GM19468 (cell line): ENCODE measurements around the gene CUL9.
A peak's percentile ranks its signal among the peaks of the same experiment; 100 is the strongest.

Source experiments
- ATAC-seq: cut with Tn5 transposase; IDR thresholded peaks from one replicate; pipeline ENCODE4 v1.9.1; 2021; ENCODE audit warnings: mild to moderate bottlenecking, moderate library complexity, moderate number of reproducible peaks; ENCODE audit not compliant: unreplicated experiment; ENCODE audit errors: extremely low read depth

Gene CUL9

DNA sequence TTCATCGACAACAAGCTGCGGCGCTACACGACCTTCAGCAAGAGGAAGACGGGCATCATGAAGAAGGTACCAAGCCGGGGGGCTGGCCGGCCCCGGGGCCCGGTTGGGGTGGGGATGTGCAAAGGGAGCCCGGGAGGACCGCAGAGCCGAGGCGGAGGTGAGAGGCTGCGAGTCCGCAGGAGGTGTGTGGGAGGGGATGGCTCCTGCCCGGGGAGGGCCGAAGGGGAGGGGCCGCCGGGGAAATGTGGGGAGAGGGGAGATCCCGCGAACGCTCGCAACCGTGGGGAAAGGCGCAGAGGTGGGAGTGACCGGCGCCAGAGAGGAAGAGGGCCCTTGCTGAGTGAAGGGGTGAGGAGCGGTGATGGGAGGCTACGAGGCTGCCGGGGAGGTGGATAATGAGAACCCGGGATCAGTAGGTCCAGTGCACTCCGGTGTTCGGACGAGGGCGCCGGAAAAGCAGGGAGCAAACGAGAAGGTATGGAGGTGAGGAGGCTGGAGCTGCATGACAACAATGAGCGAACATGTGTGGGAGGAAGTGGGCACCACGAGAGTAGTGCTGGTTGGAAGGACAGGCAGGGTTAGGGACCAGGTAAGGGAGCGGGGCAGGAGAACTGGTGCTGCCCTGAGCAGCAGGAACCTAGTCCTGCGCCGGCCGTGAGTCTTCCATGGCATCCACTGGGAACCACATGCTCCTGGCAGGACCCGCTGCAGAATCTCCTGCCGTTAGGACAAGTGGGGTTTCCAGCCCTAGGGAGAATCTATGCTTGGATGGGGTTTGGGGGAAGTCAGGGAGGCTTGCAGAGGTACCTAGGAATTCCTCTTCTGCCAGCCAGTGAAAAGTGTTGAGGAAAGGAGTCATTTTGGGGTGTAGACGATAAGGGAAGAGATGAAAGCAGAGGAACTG, 9.6 kb upstream of the CUL9 start:
- no peak for ATAC-seq

DNA sequence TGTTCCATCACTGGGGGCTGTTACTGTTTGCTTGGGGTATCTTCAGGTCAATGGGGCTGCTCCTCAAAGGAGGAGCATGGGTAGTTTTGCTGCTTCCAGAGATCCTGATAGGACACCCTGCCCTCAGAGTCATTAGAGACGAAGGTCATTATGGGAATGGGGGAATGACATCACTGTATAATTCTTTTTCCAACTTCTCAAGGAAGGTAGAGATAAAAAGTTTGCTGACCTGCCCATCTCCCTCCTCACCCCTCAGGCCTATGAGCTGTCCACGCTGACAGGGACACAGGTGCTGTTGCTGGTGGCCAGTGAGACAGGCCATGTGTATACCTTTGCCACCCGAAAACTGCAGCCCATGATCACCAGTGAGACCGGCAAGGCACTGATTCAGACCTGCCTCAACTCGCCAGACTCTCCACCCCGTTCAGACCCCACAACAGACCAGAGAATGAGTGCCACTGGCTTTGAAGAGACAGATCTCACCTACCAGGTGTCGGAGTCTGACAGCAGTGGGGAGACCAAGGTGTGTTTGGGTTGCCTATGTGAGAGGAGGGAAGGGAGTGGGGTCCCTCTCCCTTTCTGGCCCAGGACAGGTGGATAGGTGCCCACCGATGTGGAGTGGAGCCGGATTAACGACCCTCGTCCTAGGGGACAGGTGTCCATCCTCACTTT, 8.3 kb upstream of the CUL9 start:
- ATAC-seq: no peak

DNA sequence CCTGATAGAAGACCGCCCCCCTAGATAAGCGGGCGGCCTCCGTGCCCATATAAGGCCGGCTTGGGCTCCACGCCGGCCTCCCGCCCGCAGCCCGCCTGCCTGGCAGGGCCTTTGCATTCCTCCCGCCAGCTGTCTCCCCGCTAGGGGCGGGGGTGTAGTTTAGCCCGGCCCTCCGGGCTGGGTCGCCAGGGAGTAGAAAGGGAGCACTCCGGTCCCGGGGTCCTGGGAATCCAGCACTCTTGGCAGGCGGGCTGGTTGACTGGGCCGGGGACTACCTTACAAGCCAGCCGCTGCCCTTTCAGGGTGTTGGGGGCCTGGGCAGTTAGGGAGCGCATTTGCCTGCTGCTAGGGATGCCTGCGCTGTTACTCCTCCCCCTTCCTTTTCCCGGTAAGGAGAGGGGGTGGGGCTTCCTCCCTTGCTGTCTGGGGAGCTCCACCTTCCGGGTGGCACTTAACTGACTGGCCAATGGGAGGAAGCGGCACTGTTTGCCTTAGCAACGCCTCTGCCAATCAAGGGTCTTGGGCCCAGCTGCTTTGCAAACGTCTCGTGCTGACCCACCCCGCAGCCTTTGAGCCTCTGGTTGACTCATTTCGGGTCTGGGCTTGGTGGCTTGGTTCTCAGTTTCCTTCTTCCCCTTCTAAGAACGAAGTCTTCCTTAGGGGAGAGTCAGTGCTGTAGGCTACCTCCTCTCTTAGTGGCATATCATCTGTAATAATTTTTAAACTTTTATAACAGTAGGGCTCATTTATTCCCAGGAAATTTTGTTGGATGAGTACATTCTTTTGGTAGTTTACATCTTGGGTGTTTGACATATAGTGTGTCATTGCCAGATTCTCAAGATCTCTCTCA, 7.5 kb upstream of the CUL9 start:
- ATAC-seq: peak; percentile 43

DNA sequence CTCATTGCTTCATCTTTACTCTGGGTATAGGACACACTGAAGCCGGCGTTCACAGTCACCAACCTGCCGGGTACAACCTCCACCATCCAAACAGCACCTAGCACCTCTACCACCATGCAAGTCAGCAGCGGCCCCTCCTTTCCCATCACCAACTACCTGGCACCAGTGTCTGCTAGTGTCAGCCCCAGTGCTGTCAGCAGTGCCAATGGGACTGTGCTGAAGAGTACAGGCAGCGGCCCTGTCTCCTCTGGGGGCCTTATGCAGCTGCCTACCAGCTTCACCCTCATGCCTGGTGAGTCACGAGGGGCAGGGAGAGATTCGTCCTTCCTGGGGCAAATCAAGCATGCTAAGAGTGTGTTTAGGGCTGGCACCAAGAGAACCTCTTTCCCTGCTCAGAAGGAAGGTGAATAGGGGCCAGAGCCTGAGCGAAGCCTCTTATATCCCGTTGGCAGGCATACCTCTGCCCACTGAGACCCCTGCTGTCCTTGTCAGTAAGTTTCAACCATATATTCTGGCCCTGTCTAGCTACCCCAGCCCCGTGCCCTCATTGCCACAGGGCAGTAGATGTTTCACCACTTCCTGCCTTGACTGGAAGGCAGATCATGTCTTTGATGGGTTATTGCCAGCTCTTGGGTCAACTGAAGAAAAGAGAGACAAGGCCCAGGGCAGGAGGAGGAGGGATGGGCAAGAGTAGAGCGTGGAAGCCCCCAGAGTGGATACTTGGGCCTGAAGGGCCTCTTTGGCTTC, 6.1 kb upstream of the CUL9 start:
- no peak for ATAC-seq

DNA sequence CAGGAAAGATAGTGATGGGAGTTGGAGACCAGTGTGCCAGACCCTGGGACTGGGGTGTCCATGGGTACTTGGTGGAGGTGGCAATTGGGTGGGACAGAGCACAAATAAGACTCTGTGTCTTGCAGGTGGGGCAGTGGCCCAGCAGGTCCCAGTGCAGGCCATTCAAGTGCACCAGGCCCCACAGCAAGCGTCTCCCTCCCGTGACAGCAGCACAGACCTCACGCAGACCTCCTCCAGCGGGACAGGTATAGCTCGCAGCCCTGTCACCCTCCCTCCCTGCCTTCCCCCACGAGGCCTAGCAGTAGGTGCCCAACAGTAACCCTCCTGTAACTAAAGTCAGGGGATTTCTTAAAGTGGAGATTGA, 5.6 kb upstream of the CUL9 start:
- ATAC-seq: no peak

DNA sequence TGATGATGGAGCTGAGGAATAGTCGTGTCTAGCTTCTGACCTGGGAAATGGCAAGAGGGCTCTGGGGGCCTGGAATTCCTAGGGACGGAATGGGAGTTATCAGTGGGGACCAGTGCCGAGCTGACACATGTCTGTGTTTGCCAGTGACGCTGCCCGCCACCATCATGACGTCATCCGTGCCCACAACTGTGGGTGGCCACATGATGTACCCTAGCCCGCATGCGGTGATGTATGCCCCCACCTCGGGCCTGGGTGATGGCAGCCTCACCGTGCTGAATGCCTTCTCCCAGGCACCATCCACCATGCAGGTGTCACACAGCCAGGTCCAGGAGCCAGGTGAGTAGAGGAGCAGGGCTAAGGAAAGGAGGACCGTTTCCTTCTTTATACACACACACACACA, 3.8 kb upstream of the CUL9 start:
- ATAC-seq: no peak

DNA sequence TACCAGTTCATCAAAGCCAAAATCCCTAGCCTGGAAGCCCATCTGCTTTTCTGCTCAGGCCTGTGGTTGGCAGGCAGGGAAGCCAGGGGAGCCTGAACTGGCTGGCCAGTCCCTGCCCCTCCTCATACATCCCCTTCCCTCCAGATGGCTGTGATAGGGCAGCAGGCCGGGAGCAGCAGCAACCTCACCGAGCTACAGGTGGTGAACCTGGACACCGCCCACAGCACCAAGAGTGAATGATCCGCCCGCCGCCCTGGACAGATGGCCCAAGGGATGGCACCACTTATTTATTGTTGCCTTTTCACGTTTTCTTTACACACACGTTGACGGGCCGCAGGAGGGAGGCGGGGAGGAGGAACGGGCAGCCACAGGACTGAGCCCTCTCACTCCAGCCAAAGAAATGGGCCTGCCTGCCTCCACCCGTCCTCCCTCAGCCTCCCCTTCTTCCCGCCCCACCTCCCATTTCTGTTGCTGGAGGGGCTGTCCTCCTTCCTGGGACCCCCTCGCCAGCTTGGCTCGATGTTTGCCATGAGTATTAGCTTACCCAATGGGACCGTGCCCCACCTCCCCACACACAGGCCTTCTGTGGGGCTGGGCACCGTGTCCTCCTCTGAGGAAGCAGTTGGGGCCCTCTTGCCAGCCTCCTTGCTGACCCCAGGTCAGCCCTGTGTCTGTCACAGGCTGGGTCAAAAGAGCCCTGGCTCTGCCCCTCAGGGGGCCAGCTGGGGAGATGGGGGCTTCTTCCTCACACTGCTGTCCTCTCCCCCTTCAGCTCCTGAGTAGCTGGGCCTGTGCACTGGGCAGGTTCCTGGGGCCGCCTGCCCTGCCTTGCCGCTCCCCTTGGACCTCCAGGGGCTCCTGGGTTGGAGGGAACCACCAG, 2.8 kb upstream of the CUL9 start:
- no peak for ATAC-seq

DNA sequence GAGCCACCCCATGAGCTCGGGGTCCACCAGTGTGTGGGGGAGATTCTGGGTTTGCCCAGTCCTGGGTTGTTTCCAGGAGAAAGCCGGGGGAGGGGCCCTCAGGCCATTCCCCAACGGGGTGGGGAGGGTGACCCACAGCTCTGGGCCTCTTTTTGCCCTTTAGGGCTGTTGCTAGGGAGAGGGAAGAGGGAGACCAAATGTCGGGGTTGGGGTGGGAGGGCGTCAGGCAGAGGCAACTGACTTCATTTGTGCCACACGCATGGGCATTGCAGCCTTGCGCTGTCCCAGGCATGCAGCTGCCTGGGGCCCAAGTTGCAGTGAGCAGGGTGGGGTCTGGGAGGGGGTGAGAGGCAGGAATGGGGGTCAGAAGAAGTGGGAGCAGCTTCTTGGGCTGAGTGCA, 1.9 kb upstream of the CUL9 start:
- ATAC-seq: no peak

DNA sequence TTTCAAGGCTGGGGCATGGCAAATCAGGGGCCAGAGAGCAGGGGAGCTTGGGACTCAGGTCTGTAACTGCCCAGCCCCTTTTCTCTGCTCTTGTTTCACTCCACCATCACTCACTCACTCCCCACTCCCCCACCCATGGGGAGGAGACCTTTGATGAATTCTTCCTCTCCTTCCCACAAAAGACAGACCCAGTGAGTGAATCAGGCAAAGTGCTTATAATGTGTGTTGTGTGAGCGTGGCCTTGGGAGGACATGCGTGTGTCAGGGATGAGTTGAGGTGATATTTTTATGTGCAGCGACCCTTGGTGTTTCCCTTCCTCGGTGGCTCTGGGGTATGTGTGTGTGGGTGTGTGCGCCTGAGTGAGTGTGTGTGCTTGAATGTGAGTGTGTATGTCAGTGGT, 1.0 kb upstream of the CUL9 start:
- ATAC-seq: no peak

DNA sequence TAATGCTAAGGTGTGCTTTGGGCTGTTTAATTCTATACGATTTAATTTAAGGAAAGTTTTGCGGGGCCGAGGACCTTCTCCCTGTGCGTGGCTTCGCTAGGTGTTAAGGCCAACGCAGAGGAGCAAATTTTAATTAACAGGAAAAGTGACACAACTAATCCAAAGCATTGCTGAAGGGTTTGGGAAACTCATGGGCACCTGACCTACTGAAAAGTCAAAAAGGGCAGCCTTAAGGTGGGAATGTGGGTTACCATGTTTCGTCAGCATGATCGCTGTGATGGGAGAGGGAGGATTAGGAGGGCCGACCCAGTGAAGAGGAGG, 415 bp upstream of the CUL9 start:
- ATAC-seq: no peak

DNA sequence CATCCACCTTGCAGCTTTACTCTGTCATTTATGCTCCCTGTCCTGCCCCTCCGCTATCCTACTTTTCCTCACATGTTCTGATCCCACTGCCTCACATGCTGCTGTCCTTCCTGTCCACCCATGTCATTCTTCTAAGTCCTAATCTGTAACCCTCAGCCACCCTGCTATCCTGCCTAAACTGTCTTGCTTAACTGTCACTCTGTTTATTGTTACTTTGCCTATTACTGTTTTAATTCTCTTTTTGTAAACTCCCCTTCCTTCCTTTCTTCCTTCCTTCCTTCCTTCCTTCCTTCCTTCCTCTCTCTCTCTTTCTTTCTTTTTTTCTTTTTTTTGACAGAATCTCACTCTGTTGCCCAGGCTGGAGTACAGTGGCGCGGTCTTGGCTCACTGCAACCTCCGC, 1.4 kb downstream of the CUL9 start:
- no peak for ATAC-seq

DNA sequence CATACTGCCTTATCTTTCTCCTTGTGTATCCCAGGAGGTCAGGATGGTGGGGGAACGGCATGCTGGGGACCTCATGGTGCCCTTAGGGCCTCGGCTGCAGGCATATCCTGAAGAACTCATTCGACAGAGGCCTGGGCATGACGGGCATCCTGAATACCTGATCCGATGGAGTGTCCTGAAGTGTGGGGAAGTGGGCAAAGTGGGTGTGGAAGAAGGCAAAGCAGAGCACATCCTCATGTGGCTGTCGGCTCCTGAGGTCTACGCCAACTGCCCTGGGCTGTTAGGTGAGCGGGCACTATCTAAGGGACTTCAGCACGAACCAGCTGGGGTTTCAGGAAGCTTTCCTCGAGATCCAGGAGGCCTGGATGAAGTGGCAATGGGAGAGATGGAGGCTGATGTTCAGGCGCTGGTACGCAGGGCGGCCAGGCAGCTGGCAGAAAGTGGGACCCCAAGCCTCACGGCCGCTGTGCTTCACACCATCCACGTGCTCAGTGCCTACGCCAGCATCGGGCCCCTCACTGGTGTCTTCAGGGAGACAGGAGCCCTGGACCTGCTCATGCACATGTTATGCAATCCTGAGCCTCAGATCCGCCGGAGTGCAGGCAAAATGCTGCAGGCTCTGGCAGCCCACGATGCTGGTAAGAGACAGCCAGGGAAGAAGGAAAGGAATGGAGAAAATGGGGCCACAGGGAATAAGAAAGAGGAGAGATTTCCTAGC, 2.4 kb downstream of the CUL9 start:
- ATAC-seq: no peak

DNA sequence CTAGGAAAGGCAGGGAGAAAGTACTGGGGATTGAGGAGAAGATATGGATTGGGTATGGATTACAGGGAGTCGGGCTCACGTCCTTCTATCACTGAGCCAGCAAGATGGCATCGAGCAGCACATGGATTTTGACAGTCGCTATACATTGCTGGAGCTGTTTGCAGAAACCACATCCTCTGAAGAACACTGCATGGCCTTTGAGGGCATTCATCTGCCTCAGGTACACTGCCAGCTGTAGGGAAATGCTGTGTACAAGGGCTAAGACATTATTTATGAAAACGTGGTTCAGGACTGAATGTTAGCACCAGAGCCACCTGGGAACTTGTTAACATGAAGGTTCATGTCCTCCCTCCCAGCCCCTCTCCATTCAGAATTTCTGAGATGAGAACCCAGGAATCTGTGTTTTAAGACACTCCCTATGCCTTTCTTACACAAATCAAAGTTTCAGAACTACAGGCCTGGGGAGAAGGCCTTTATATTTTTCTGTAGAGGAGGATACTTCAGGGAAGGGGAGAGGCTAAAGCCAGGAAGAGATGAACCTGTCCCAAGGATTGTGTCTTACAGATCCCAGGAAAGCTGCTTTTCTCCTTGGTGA, 3.5 kb downstream of the CUL9 start:
- no peak for ATAC-seq

DNA sequence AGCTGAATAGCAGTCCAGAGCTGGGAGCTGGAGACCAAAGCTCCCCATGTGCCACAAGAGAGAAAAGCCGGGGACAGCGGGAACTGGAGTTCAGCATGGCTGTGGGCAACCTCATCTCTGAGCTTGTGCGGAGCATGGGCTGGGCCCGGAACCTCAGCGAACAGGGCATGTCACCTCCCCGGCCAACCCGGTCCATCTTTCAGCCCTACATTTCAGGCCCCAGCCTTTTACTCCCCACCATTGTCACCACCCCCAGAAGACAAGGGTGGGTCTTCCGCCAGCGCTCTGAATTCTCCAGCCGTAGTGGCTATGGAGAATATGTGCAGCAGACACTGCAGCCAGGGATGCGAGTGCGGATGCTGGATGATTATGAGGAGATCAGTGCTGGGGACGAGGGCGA, 4.0 kb downstream of the CUL9 start:
- no peak for ATAC-seq

DNA sequence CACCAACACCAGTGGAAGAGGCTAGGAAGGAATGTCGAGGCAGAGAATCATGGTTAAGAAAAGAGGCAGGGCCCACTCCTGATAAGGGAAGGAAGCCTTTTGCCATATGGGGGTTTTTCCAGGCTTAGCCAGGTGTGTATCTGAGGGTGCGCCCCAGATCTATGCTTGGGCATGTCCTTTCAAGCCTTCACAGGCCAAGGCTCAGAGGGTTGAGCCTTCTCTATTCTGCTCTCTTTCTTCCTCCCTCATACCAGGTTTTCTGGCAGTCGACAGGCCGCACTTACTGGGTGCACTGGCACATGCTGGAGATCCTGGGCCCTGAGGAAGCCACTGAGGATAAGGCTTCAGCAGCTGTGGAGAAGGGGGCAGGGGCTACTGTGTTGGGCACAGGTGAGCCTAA, 4.7 kb downstream of the CUL9 start:
- ATAC-seq: no peak

DNA sequence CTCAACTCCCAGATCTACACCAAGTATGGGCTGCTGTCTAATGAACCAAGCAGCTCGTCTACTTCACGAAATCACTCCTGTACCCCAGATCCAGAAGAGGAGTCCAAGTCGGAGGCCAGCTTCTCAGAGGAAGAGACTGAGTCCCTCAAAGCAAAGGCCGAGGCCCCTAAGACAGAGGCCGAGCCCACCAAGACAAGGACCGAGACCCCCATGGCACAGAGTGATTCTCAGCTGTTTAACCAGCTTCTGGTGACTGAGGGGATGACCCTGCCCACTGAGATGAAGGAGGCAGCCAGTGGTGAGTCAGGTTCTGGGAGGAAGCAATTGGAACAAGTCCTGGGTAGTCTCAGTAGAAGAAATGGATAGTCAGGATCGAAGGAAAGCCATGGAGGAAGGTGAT, 5.8 kb downstream of the CUL9 start:
- ATAC-seq: no peak

DNA sequence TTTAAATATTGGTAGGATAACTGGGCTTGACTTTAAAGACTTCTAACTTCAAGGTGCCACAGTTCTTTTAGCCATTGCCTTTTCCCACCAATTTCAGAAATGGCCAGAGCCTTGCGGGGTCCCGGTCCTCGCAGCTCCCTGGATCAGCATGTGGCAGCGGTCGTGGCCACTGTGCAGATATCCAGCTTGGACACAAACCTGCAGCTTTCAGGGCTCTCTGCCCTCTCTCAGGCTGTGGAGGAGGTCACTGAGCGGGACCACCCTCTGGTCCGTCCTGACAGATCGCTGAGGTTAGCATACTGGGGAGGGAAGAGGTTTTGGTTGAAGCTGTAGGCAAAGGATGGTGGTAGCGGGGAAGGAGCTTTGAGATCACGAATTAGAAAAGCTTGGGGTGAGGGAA, 6.4 kb downstream of the CUL9 start:
- no peak for ATAC-seq

DNA sequence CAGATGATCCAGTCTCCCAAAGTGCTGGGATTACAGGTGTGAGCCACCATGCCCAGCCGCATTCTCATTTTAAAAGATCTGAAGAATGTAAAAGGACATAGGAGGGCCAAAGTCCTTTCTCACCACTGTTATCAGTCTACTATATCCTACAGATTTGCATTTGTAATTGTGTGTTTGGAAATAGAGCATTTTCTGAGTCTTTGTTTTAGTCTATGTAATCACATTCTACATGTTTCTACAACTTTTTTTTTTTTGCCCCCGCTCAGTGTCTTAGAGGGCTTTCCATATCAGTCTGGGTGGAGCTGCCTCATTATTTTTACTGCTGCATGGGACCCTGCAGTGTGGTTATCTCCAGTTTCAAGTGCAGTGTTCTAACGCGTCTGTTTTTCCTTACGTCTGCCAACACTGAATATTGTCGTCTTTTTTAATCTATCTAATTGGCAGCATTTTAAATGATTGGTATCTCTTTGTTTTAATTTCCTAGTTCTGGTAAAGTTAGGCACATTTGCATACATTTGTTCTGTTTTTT, 7.8 kb downstream of the CUL9 start:
- ATAC-seq: no peak
